HG02938 (cell line): ENCODE data around the gene CCR9.

Source experiments
- ATAC-seq: cut with Tn5 transposase; IDR thresholded peaks from one replicate; pipeline ENCODE4 v1.9.1; 2021; ENCODE audit warnings: mild to moderate bottlenecking, moderate library complexity; ENCODE audit not compliant: unreplicated experiment

CCR9 gene

GRCh38 chr3:45933591-45933990 lies 47.2 kb downstream of the CCR9 start:
- ATAC-seq: no peak

- no peak for ATAC-seq
Measured at GRCh38 chr3:45936261-45936660, 49.9 kb downstream of the CCR9 start.

GRCh38 chr3:45937206-45938042 lies 51.1 kb downstream of the CCR9 start:
- ATAC-seq: no peak

- ATAC-seq: no peak
Measured at GRCh38 chr3:45938043-45938435, 51.7 kb downstream of the CCR9 start.

GRCh38 chr3:45938864-45939263 lies 52.5 kb downstream of the CCR9 start:
- ATAC-seq: no peak

- ATAC-seq: no peak
Measured at GRCh38 chr3:45939341-45939771, 53.0 kb downstream of the CCR9 start.

GRCh38 chr3:45940004-45940780 lies 53.8 kb downstream of the CCR9 start:
- ATAC-seq: no peak

GRCh38 chr3:45940781-45941365 lies 54.5 kb downstream of the CCR9 start:
- no peak for ATAC-seq

GRCh38 chr3:45942051-45942825 lies 55.9 kb downstream of the CCR9 start:
- ATAC-seq: no peak

GRCh38 chr3:45943207-45943846 lies 57.0 kb downstream of the CCR9 start, which contains the start of gene CXCR6:
TSS of gene CXCR6 (plus strand) at chr3:45943464. CDS start at chr3:45946482, 3,018 bp downstream.
- no peak for ATAC-seq

- ATAC-seq: no peak
Measured at GRCh38 chr3:45944830-45945620, 58.7 kb downstream of the CCR9 start.

GRCh38 chr3:45946307-45946706 lies 60.0 kb downstream of the CCR9 start:
- no peak for ATAC-seq

- no peak for ATAC-seq
Measured at GRCh38 chr3:45946875-45947274, 60.5 kb downstream of the CCR9 start.

GRCh38 chr3:45947361-45947760 lies 61.0 kb downstream of the CCR9 start:
- no peak for ATAC-seq

GRCh38 chr3:45948311-45948781 lies 62.0 kb downstream of the CCR9 start:
- no peak for ATAC-seq

GRCh38 chr3:45948881-45949280 lies 62.5 kb downstream of the CCR9 start:
- no peak for ATAC-seq

- ATAC-seq: no peak
Measured at GRCh38 chr3:45949432-45949831, 63.1 kb downstream of the CCR9 start.

- ATAC-seq: no peak
Measured at GRCh38 chr3:45950131-45950530, 63.8 kb downstream of the CCR9 start.
